ENCODE data around the gene FOXO1.

FOXO1 gene

DNA sequence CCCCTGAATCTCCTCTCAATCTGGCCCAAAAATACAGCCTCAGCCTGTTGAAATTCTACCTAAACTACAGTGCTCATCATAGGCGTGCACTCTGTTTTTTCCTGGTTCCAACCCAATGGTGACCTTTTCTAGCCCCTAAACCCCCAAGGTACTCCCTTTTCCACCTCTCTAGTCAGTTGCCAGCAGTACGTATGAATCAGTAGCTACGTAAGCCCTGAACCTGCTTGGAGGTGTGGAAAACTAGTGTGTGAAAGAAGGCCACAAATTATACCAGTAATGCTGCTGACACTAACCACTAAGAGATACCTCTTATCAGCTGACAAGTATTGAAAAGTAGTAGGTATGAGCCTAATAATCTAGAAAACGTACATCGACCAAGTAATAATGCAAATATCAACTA, 60.9 kb downstream of the FOXO1 start:
- no peak for DNase-seq (ENCODE audit: low spot score)

DNA sequence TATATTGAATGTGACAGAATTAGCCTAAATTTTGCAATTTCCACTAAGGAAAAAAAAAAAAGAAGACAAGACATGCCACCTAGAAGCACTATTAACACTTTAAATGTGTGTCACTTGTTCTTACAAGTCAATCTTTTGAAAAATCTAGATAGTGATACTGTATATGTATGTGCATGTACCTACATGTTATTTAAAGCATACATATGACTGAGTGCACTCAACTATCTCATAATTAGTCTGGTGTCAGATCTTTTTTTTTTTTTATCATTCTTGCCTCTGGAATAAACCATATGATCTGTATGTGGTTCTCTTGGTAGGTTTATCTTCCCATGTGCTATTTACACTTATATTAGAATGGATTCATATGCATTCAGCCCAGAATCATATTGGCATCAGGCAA, 62.3 kb downstream of the FOXO1 start:
- no peak for DNase-seq (ENCODE audit: low spot score)

DNA sequence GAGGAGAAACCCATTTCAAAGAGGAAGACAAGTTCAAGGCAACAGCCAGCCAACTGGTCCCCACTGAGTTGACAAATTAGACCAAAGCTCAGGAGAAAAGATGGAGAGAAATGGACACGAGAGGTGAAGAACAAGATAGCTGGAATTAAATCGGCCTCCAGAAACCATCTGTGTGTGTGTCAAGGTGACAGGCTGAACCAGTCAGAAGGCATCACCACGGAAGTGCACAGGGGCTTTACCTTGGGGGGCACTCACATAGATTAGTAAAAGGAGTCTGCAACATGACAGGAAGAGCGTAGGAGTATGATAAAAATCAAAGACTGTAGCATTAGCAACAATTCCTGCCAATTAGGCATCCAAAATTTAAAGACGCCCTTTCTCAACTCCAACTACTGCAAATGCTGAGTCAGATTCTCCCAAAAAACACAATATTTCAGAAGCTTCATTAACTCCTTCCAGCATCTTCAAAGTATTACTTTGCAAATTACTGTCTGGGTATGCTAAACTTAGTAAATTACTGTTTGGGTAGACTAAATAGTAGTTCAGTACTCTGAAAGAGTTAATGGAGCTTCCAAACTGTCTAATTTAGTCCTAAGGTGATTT, 66.2 kb downstream of the FOXO1 start:
- DNase-seq (ENCODE audit: low spot score), result no peak

DNA sequence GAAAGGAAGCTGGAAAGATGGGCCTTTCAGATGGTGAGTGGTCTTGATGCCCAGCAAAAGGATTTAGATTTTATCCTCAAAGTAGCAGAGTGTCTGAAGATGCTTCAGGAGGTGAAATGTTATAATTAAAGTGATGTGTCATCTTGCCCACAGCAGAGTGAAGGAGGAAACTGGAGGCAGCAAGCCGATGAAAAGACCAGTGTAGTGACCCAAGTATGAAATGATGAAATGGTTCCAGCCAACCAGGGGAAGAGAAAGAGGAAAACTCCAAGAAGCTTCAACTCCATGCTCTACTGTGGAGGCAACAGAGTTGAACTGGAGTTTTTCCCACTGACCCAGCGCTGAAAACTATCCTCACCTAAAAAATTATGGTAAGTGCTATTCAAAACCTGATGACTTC, 66.7 kb downstream of the FOXO1 start:
- no peak for DNase-seq (ENCODE audit: low spot score)

DNA sequence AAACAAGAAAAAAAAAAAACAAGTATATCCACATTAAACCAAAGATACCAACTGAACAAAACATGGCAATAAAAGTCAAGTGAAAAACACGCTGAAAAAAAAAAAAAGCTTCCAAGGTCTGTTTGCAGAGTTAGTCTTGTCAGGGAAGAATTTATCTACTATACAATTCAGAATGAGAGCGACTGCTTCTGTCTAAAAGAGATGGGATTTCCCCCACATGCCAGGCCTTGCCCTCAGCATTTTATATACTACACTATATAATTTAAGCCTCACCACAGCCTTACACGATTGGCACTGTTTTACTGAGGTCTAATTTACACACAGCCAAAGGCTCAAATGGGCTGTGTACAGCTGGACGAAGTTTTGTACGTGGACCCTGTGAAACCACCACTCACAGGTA, 67.3 kb downstream of the FOXO1 start:
- no peak for DNase-seq (ENCODE audit: low spot score)

GRCh38 chr13:40598569-40598968, 67.9 kb downstream of the FOXO1 start:
- DNase-seq (ENCODE audit: low spot score), result no peak

GRCh38 chr13:40597735-40598365, 68.6 kb downstream of the FOXO1 start:
- DNase-seq (ENCODE audit: low spot score), result no peak

GRCh38 chr13:40596484-40596883, 70.0 kb downstream of the FOXO1 start:
- no peak for DNase-seq (ENCODE audit: low spot score)

DNA sequence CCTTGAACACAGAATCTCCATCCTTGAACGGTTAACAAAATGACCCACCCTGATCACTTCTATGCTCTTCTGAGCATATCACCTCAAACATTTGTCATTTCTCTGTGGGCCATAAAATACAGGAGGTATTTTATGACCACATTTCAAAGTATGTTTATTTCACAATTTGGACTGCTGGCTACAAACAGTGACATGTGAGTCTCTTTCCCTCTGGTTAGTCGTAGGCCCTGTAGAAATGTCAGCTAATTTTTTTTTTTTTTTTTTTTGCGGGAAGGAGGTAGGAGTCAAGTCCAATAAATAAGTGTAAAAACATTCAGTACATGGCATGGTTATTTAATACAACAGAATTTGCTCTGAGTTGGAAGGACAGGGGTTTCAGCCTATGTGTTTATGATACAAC, 70.7 kb downstream of the FOXO1 start:
- DNase-seq (ENCODE audit: low spot score), result no peak

DNA sequence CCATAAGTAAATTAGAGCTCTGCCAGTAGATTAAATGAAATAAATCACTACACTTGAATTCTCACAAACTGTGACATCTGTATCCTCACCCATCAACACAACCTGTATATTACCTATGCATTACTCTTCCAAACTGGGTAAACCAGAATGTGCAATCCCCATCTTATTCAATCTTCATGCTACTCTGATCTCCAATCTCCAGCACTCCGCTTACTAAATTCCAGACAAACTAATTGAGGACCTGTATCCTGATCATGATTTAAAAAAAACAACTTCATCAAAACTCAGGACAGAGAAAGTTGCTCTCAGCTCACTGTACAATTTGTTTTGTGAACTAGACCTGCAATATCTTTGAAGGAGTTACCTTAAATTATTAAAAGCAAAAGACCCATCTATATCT, 74.4 kb downstream of the FOXO1 start:
- DNase-seq (ENCODE audit: low spot score), result no peak

GRCh38 chr13:40591091-40591490, 75.3 kb downstream of the FOXO1 start:
- no peak for DNase-seq (ENCODE audit: low spot score)

GRCh38 chr13:40590112-40590862, 76.2 kb downstream of the FOXO1 start:
- no peak for DNase-seq (ENCODE audit: low spot score)

GRCh38 chr13:40589285-40590109, 76.9 kb downstream of the FOXO1 start:
- peak; percentile 93 for DNase-seq (ENCODE audit: low spot score)

- DNase-seq (ENCODE audit: low spot score), result no peak
Observed at GRCh38 chr13:40588101-40588500, 78.3 kb downstream of the FOXO1 start.

GRCh38 chr13:40586886-40587565, 79.4 kb downstream of the FOXO1 start:
- no peak for DNase-seq (ENCODE audit: low spot score)

DNA sequence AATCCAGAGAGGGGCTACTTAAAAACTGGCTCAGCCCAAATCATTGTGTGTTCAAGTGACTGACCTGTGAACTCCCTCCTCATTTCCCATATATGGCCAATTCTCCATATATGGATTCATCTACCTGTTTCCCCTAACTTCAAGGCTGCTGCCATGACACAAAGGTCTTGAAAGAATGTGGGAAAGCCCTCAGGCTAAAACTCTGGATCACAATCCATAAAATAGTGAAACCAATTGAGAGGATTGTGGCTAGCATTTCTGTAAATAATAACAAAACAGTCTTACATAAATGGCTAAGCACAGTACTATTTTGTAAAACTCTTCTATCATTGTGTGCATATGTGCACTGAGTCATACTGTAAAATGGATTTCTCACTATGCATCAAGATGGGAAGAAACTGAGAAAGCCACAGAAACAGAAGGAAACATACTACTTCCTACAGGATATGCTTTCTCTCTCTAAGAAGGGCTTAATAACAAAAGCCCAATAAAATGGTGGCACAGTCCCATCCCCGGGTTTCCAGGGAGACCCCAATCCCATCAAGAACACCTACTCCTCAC, 80.5 kb downstream of the FOXO1 start:
- no peak for DNase-seq (ENCODE audit: low spot score)

DNA sequence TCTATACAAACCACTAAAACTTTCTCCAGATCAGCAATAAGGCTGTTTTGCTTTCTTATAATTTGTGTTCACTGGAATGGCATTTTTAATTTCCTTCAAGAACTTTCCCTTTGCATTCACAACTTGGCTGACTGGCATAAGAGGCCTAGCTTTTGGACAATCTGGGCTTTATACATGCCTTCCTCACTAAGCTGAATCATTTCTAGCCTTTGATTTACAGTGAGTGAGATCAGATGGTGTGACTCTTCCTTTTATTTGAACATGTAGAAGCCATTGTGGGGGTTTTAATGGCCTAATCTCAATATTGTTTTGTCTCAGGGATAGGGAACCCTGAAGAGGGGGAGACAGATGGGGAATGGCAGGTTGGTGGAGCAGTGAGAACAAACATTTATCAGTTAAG, 82.7 kb downstream of the FOXO1 start:
- no peak for DNase-seq (ENCODE audit: low spot score)

GRCh38 chr13:40582531-40582930, 83.9 kb downstream of the FOXO1 start:
- no peak for DNase-seq (ENCODE audit: low spot score)

DNA sequence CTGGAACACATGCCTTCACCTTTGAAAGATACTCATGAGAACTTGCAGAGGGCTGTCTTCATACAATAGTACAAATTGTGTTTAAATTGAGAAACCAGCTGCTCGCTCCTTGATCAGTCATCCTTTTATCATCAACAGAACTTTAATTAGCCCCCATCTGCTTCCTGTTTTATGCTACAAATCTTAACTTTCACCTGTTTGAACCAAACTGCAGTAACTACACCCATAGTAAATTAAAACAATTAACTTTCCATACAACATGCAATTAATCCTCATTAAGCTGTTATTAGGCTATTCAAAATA, 85.2 kb downstream of the FOXO1 start:
- DNase-seq (ENCODE audit: low spot score), result no peak

DNA sequence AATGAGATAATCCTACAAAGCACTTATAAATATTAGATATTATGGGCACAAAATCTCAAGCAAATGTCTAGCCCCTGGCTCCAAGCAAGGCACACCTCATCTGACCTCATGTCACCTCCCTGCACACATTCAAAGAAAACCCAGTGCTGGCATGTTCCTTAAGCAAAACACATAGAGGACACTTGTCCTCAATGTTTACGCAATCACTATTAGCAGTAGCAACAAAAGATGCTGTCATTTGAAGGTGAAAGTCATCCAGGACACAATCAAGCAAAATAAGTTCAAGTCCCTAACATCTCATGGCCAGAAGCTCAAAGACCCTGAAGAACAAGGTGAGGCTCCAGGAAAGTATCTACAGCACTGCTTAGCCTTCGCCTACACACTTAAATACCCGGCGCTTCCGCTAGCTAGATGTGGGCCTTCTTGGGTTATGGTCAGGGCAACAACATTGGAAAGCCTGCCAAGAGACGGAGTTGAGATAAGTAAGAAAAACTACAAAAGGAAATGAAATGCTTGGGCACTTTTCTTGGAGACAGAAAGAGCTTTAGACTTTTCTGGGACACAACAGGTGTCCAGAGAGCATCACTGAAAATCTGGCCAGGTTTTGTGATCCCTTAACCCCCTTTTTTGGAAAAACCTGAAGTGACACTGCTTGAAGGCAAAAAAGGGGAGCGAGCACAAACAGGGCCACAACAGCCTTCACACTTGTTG, 85.7 kb downstream of the FOXO1 start:
- no peak for DNase-seq (ENCODE audit: low spot score)

GRCh38 chr13:40579535-40579934, 86.9 kb downstream of the FOXO1 start:
- no peak for DNase-seq (ENCODE audit: low spot score)
